HG03097 (cell line): ENCODE results near the gene DLGAP4.

Source experiments
- ATAC-seq: cut with Tn5 transposase; IDR thresholded peaks from one replicate; pipeline ENCODE4 v1.9.1; 2021; ENCODE audit not compliant: unreplicated experiment, low FRiP score

Gene DLGAP4

GRCh38 chr20:36306553-36307411, 643 bp downstream of the DLGAP4 start:
- no peak for ATAC-seq

- no peak for ATAC-seq
Measured at GRCh38 chr20:36307412-36308325, 1.5 kb downstream of the DLGAP4 start.

- ATAC-seq = no peak
Measured at GRCh38 chr20:36308353-36308752, 2.2 kb downstream of the DLGAP4 start.

- ATAC-seq = no peak
Measured at GRCh38 chr20:36308986-36309385, 2.8 kb downstream of the DLGAP4 start.

DNA sequence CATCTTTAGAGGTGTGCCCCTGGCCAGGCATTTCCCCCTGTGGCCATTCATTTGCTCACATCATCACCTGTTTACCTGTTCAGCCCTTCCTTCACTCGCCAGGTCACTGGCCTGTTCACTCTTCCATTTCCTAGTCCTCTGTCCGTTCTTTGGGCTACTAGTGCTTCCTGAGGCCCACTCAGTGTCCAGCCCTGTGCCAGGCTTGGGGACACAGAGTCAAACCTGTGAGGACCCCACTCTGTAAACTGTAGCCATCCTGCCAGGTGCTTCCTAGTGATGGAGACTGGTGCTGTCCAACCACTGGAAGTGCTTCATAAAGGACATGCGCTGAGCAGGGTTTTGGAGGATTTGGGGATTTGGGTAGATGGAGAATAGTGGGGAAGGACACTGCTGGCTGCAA, 3.5 kb downstream of the DLGAP4 start:
- ATAC-seq = no peak

GRCh38 chr20:36310215-36310981, 4.3 kb downstream of the DLGAP4 start:
- no peak for ATAC-seq

GRCh38 chr20:36311141-36311853, 5.2 kb downstream of the DLGAP4 start:
- ATAC-seq = no peak

DNA sequence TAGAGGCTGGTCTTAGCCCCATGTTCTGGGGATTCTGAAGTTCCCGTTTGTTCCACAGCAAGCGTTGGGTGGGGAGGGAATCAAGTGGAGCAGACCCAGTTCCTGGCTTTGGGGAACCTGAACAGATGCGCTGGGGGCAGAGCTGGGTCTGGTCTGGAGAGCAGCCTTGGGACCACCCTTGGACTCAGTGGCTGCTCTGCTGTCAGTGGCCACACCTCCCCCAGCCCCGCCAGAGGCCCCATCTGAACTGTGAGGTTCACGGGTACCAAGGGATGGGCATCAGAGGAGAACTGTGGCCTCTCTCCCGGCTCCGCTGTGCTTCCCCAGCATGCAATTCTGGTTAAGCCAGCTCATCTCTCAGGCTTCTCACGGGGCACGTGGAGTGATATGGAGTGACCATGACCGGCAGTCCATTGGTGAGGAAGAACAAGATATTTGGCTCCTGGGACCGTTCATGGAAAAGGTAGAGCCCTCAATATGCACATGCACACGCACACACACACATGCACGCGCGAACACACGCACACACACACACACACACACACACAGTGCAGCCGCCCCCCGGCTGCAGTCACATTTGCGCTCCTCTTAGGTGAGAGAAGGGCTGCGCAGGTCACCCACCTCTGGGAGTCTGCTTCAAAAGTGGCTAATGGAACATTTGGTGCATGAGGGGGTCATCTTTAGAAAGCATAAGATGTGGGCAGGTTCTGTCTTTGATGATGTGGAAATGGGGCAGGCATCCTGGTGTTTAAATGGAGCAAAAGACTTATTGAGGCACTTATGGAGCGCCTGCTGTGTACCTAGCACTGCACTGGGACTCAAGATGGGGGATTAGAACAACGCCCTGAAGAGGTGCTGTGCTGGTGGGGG, 6.0 kb downstream of the DLGAP4 start:
- no peak for ATAC-seq

DNA sequence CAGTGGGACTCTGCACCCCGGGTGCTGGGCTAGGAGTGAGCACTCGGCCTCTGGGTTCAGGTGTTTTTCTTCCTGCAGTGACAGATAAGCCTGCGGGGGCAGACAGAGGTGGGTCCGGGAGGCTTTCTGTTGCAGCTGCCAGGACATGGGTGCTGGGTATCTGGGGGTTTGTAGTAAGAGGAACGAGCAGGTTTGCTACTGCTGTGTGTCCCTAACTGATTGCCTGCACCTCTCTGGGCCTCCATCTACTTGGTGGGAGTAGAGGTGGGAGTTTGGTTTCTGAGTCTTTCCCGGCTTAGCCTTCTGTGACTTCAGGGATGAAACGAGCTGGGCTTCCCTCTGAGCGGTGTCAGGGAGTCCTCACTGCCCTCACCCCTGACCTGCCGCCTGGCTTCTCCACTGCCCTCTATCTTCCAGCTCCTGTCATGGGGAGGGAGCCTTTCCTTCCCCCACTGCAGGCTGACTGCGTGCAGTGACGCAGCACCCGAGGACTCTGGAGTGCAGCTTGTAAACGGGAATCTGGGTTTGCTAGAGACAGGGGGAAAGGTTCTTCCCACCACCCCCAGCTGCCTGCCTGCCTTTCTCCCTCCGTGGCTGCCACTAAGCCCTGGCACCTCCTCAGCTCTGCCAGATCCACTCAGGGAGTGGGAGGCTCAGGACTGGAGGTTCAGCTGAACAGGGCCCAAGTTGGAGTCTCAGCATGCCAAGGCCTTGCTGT, 6.7 kb downstream of the DLGAP4 start:
- ATAC-seq = no peak

DNA sequence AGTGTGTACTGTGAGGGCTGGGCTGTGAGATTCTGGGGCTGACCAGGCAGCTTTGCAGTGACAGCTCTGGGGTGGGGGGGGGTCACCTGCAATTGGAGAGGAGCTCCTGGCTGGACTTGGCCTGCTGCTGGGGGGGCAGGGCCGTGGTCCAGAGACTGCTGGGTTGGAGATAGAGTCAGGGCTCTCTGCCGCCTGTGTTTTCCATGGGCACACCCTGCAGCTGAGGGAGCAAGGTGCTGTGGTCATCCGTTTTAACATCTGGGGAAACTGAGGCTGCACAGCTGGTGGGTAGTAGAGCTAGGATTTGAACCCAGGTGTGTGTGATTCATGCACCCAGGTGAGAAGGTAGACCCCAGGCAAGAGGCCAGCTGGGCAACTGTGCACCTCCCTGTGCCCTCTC, 7.3 kb downstream of the DLGAP4 start:
- ATAC-seq = no peak

DNA sequence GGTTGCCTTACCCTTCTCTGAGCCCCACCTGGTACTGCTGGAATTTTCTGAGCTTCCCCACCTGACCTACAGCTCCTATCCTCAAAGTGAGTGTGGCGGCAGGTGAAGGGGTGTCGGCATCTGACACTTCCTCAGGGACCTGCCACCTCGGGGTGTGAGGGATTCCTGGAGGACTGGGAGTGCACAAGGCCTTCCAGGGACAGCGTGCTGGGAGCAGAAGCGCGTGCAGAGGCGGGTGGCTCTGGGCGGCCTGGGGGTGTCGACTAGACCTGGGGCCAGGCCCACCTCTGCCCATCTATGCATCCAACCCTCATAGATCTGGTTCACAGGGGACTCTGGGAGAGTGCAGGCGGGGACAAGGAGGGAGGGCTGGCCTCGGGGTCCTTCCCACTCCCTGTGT, 7.8 kb downstream of the DLGAP4 start:
- no peak for ATAC-seq

DNA sequence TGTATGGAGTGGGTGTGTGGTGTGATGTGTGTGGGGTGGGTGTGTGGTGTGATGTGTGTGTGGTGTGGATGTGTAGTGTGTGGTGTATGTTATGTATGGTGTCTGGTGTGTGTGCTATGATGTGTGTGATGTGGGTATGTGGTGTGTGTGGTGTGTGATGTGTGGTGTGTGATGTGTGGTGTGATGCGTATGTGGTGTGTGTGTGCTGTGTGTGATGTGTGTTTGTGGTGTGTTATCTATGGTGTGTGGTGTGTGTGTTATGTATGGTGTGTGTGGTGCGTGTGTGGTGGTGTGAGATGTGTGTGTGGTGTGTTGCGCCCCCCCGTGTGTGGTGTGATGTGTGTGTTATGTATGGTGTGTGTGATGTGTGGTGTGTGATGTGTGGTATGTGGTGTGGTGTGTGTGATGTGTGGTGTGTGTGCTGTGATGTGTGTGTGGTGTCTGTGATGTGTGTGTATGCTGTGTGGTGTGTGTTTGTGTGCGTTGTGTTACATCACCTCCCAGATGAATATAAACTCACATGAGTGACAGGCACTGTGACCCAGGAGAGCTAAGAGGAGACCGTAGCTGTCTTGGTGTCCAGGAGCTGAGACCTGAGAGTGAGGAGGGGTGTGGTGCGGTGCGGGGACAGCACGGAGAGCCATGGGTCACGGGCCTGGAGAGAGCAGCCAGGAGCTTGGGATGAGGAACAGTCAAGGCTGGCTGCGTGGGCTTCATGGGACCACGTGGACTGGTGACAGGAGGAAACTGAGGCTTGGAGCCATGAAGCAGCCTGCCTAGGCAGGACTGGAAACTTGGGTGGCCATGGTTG, 8.8 kb downstream of the DLGAP4 start:
- ATAC-seq = no peak

- ATAC-seq = no peak
Measured at GRCh38 chr20:36315545-36316351, 9.6 kb downstream of the DLGAP4 start.

GRCh38 chr20:36317675-36318074, 11.5 kb downstream of the DLGAP4 start:
- ATAC-seq = no peak

GRCh38 chr20:36318166-36318565, 12.0 kb downstream of the DLGAP4 start:
- ATAC-seq = no peak

- ATAC-seq = no peak
Measured at GRCh38 chr20:36319356-36320260, 13.5 kb downstream of the DLGAP4 start.
